ENCODE data around the gene TSEN15. TPM values are rescaled to one million over a fixed set of nuclear protein-coding genes. Genes with fewer than 3 reads are reported as not detected.

Gene TSEN15
- total and polyA plus RNA-seq, 10 of the 15 experiments (the other 5 are each of a cell fraction or from before 2014, with no cell fraction given) = 21.1 to 136 (median 70.2) TPM

- no peak for TF ChIP-seq E2F8 (IDR thresholded peaks at IDR 0.05; ENCODE audit: low read depth, partially characterized antibody)
- no peak for TF ChIP-seq MXI1 (IDR thresholded peaks at IDR 0.05; ENCODE audit: low read depth, low read length)
- TF ChIP-seq SUPT20H (IDR thresholded peaks at IDR 0.05; ENCODE audit: borderline replicate concordance, control insufficient read depth, low read depth, low read length) = no peak
- TF ChIP-seq SMARCA5 (IDR thresholded peaks at IDR 0.05) = no peak
- no peak for TF ChIP-seq ZNF622 (IDR thresholded peaks at IDR 0.05)
- no peak for TF ChIP-seq IKZF2 (IDR thresholded peaks at IDR 0.05)
- no peak for TF ChIP-seq E4F1 (IDR thresholded peaks at IDR 0.05; ENCODE audit: borderline replicate concordance, partially characterized antibody)
- no peak for TF ChIP-seq MLLT1 (IDR thresholded peaks at IDR 0.05)
These were observed 20.8 kb downstream of the TSEN15 start (continued) for GRCh38 chr1:184072376-184072775.
